ENCODE data around the gene SCN1B.

The SCN1B gene

DNA sequence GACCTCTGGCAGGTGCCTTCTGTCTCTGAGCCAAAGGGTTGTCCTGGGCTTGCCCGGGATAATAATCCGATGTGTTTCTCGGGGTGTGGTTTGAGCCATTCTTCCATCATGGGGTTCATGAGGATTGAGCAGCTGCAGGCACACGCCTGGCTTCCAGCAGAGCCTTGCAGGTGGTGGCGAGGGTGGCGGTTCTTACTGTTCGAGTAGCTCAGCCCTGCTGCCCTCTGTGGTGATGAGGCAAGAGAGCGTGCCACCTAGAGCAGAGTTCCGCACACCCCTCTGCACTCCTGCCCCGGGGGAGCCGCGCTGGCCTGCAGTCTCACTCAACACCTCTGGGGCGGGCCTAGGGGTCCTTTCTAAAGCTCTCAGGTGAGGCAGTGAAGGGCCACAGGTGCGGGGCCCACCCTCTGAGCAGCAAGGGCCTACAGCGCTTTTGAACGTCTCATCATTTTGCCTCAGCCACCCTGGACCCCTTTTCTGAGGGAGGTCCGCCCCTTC is 3.8 kb downstream of the SCN1B start:
- POLR2A ChIA-PET, result no interaction called here
- CTCF ChIA-PET, result interaction anchor here (1.4 kb wide), 1 partner anchor 10 kb away, joined by 7 read pairs; no protein-coding TSS in a partner anchor
- no peak for DNase-seq (ENCODE audit: extremely low spot score)
- TF ChIP-seq HDGF (IDR thresholded peaks at IDR 0.05; ENCODE audit: borderline replicate concordance) (no peak), LEF1 (IDR thresholded peaks at IDR 0.05; ENCODE audit: borderline replicate concordance) (no peak), SUZ12 (IDR thresholded peaks at IDR 0.05) (no peak), FOXM1 (IDR thresholded peaks at IDR 0.05; ENCODE audit: borderline replicate concordance) (no peak), TARDBP (IDR thresholded peaks at IDR 0.05) (no peak), ELF4 (IDR thresholded peaks at IDR 0.05) (no peak), L3MBTL2 (conservative IDR thresholded peaks at IDR 0.05) (no peak)

DNA sequence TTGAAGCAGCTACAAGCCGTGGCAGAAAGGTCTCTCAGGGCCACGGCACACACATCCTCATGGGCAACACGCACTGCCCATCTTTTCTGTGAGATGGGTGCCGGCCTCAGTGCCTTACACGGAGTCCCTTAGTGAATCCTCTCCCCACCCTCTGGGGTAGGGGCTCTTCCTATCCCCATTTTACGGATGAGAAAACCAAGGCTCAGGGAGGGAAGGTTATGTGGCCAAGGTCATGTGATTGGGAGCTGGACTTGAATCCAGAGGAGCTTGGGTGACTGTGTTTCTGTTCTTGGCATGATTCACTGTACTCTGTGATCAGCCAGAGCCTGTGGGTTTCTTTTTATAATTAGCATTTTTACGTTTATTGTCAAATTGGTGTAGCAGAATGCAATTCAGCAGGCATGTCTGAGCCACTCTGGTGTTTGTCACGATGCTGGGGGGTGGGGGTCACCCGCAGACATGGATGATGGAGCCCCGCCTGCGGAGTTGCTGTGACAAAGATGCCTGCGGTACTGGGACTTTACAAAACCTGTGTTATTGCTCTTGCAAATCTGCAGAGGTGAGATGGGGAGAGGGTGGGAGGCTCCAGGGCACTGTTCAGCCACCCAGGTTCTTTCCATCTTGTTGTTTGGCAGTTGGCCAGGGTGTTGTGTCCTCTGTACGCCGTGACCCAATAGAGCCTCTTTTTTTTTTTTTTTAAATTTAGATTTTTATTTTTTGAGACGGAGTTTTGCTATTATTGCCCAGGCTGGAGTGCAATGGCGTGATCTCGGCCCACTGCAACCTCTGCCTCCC is 4.5 kb downstream of the SCN1B start:
- DNase-seq (ENCODE audit: extremely low spot score), result no peak
- POLR2A ChIA-PET, result no interaction called here
- TF ChIP-seq L3MBTL2 (conservative IDR thresholded peaks at IDR 0.05) (no peak), ZNF384 (IDR thresholded peaks at IDR 0.05) (no peak), CTBP1 (IDR thresholded peaks at IDR 0.05; ENCODE audit: borderline replicate concordance) (no peak), FOXM1 (IDR thresholded peaks at IDR 0.05; ENCODE audit: borderline replicate concordance) (no peak), HDGF (IDR thresholded peaks at IDR 0.05; ENCODE audit: borderline replicate concordance) (no peak), SP1 (IDR thresholded peaks at IDR 0.05) (no peak), ELF4 (IDR thresholded peaks at IDR 0.05) (no peak), ARNT (IDR thresholded peaks at IDR 0.05) (no peak), TARDBP (IDR thresholded peaks at IDR 0.05) (no peak), PKNOX1 (IDR thresholded peaks at IDR 0.05) (no peak), SUZ12 (IDR thresholded peaks at IDR 0.05) (no peak), LEF1 (IDR thresholded peaks at IDR 0.05; ENCODE audit: borderline replicate concordance) (no peak), NFRKB (IDR thresholded peaks at IDR 0.05) (no peak), FOXK2 (IDR thresholded peaks at IDR 0.05) (no peak), FOXA1 (IDR thresholded peaks at IDR 0.05) (no peak), BHLHE40 (IDR thresholded peaks at IDR 0.05; ENCODE audit: borderline replicate concordance) (no peak)
- CTCF ChIA-PET, result interaction anchor here (1.4 kb wide), 1 partner anchor 9 kb away, joined by 7 read pairs; no protein-coding TSS in a partner anchor

GRCh38 chr19:35037716-35038622 is 7.7 kb downstream of the SCN1B start:
- TF ChIP-seq L3MBTL2 (conservative IDR thresholded peaks at IDR 0.05), result no peak
- TF ChIP-seq SUZ12 (IDR thresholded peaks at IDR 0.05), result no peak
- TF ChIP-seq CTBP1 (IDR thresholded peaks at IDR 0.05; ENCODE audit: borderline replicate concordance), result no peak
- no peak for TF ChIP-seq ELF4 (IDR thresholded peaks at IDR 0.05)
- TF ChIP-seq ARNT (IDR thresholded peaks at IDR 0.05), result no peak
- no peak for TF ChIP-seq FOXK2 (IDR thresholded peaks at IDR 0.05)
- TF ChIP-seq FOXM1 (IDR thresholded peaks at IDR 0.05; ENCODE audit: borderline replicate concordance), result no peak
- no peak for DNase-seq (ENCODE audit: extremely low spot score)
- CTCF ChIA-PET, result no interaction called here
- POLR2A ChIA-PET, result no interaction called here

DNA sequence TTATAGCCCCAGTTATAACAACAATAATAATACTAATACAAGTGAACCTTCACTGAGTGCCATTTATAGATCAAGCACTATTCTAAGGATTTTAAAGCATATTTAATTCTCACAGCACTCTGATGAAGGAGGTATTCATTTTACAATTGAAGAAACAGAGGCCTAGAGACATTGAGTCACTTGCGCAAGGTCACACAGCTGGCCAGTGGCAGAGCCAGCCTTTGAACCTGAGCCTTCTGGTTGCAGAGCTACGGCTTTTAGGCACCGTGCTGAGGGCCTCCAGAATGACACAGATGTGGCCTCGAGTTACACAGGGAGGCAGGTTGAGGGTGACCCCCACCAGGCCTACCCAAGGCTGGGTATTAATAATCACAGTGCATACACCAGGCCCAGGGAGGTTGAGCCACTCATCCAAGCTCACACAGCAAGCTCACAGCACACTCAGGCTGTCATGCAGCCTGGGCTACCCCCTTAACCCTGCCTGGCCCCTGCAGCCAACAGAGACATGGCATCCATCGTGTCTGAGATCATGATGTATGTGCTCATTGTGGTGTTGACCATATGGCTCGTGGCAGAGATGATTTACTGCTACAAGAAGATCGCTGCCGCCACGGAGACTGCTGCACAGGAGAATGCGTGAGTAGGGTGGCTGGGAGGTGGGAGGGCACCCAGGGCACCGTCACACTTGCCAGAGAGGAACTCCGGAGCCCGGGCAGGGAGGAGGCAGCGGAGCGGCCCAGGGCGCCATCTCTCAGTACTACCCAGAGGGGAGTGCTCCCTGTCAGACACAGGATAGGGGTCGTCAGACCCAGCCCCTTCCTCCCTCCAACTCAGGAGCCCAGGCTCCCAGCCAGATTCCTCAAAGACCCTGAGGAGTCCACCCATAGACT is 8.6 kb downstream of the SCN1B start:
- ChIA-PET CTCF (no interaction called here), POLR2A (no interaction called here)
- TF ChIP-seq PKNOX1 (IDR thresholded peaks at IDR 0.05) (peak; percentile 63; the same call in 1 of the 2 replicates), L3MBTL2 (conservative IDR thresholded peaks at IDR 0.05) (no peak)
- DNase-seq (ENCODE audit: extremely low spot score), result no peak

DNA sequence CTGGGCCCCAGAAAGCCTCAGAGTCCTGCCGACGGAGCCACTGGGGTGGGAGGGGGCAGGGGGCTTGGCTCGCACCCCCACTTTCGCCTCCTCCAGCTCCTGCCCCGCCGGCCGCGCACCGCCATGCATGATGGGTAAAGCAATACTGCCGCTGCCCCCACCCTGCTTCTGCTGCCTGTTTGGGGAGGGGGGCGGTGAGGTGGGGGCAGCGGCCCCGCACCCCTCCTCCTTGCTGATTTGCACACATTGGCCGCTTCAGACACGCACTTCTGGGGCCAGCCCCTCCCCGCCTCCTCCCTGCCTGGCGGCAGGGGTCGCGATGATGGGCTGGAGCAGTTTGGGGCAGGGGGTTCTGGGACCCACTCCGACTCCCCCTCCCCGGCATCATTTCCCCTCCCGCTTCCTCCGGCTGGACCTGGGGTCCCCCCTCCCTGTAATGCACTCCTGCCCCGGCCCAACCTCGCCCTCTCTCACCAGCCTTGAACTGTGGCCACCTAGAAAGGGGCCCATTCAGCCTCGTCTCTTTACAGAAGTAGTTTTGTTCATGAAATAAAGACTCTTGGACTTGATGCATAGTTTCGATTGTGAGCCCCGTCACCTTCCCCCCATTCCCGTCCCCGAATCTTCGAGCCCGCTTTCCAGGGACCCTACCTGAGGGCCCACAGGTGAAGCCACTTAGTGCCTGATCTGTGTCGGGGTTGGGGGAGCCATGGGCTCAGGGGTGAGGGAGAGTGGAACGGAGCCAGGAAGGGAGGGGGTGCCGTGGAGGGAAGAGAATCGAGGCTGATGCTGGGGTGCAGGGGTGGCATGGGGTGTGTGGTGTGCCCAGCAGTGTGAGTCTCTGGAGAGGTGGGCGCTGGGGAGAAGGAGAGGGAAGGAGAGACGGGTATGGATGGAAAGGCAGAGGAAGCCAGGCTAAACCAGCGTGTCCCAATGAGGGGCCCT is 9.9 kb downstream of the SCN1B start:
- no peak for DNase-seq (ENCODE audit: extremely low spot score)
- CTCF ChIA-PET, result no interaction called here
- no peak for TF ChIP-seq SUZ12 (IDR thresholded peaks at IDR 0.05)
- no peak for TF ChIP-seq L3MBTL2 (conservative IDR thresholded peaks at IDR 0.05)
- TF ChIP-seq ARNT (IDR thresholded peaks at IDR 0.05), result no peak
- no peak for TF ChIP-seq PKNOX1 (IDR thresholded peaks at IDR 0.05)
- POLR2A ChIA-PET, result no interaction called here

Measured in HEK293T (cell line).